ENCODE results near the gene HS3ST3B1.

GRCh38 chr17:14381606-14382005 lies 80.7 kb downstream of the HS3ST3B1 start:
- TF ChIP-seq POLR2A (IDR thresholded peaks at IDR 0.05) = no peak
- TF ChIP-seq, protein P1, sequence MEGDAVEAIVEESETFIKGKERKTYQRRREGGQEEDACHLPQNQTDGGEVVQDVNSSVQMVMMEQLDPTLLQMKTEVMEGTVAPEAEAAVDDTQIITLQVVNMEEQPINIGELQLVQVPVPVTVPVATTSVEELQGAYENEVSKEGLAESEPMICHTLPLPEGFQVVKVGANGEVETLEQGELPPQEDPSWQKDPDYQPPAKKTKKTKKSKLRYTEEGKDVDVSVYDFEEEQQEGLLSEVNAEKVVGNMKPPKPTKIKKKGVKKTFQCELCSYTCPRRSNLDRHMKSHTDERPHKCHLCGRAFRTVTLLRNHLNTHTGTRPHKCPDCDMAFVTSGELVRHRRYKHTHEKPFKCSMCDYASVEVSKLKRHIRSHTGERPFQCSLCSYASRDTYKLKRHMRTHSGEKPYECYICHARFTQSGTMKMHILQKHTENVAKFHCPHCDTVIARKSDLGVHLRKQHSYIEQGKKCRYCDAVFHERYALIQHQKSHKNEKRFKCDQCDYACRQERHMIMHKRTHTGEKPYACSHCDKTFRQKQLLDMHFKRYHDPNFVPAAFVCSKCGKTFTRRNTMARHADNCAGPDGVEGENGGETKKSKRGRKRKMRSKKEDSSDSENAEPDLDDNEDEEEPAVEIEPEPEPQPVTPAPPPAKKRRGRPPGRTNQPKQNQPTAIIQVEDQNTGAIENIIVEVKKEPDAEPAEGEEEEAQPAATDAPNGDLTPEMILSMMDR (IDR thresholded peaks at IDR 0.05) = no peak

All from body of pancreas (tissue), 4 donors.